ENCODE results near the gene PCDH1. TPM values are rescaled to one million over a fixed set of nuclear protein-coding genes. Genes with fewer than 3 reads are reported as not detected.

PCDH1 gene
- total and polyA plus RNA-seq, 3 donors from 2014 or later = 5.6 to 10.6 (median 9.6) TPM

- no peaks in the 10 kb centered on the region for H3K36me3 ChIP-seq (ENCODE audit: low read depth, missing control alignments)
Measured at GRCh38 chr5:141864371-141865370, 13.5 kb downstream of the PCDH1 start.

GRCh38 chr5:141863569-141864178, 14.5 kb downstream of the PCDH1 start:
- Histone ChIP-seq H3K4me1 (peaks cover 13% of the 10 kb centered on the region), H3K27me3 (no peaks in the 10 kb centered on the region), H3K9me3 (no peaks in the 10 kb centered on the region), H3K27ac (no peak overlapping the region), H3K36me3 (ENCODE audit: low read depth, missing control alignments) (no peaks in the 10 kb centered on the region), H3K4me3 (no peak overlapping the region)
- no peak for TF ChIP-seq POLR2A (IDR thresholded peaks at IDR 0.05)
- no peak for TF ChIP-seq CTCF (IDR thresholded peaks at IDR 0.05)
- WGBS, 2 donors = 96 to 99% methylated on average over 11 to 18 of the region's 20 CpGs
- intact Hi-C loops (cut with DNase I; ENCODE audit: low total_unique reads) = no loop called here
- DNase-seq = no peak

More at GRCh38 chr5:141864371-141865370, 13.5 kb downstream of the PCDH1 start:
- no peak for TF ChIP-seq POLR2A (IDR thresholded peaks at IDR 0.05)
- no peak for TF ChIP-seq CTCF (IDR thresholded peaks at IDR 0.05)
- H3K27me3 ChIP-seq = no peaks in the 10 kb centered on the region
- no peaks in the 10 kb centered on the region for H3K9me3 ChIP-seq
- no peak overlapping the region for H3K27ac ChIP-seq
- H3K4me1 ChIP-seq = peaks cover 13% of the 10 kb centered on the region
- H3K4me3 ChIP-seq = no peak overlapping the region
- 91 to 95% methylated on average over 13 to 24 of the region's 24 CpGs for WGBS, 2 donors
- intact Hi-C loops (cut with DNase I; ENCODE audit: low total_unique reads) = no loop called here
- no peak for DNase-seq

GRCh38 chr5:141862936-141863543, 15.2 kb downstream of the PCDH1 start:
- intact Hi-C loops (cut with DNase I; ENCODE audit: low total_unique reads) = no loop called here
- Histone ChIP-seq H3K27ac (no peak overlapping the region), H3K9me3 (no peaks in the 10 kb centered on the region), H3K27me3 (no peaks in the 10 kb centered on the region), H3K36me3 (ENCODE audit: low read depth, missing control alignments) (no peaks in the 10 kb centered on the region), H3K4me1 (peaks cover 15% of the 10 kb centered on the region), H3K4me3 (no peak overlapping the region)
- DNase-seq = no peak
- WGBS, 2 donors = 72 to 92% methylated on average over 11 to 13 of the region's 16 CpGs
- no peak for TF ChIP-seq CTCF (IDR thresholded peaks at IDR 0.05)
- no peak for TF ChIP-seq POLR2A (IDR thresholded peaks at IDR 0.05)

- 89 to 90% methylated on average over 5 of the region's 5 CpGs for WGBS, 2 donors
- no peak for TF ChIP-seq CTCF (IDR thresholded peaks at IDR 0.05)
- no peak for TF ChIP-seq POLR2A (IDR thresholded peaks at IDR 0.05)
- intact Hi-C loops (cut with DNase I; ENCODE audit: low total_unique reads) = no loop called here
Measured at GRCh38 chr5:141861194-141861593, 17.0 kb downstream of the PCDH1 start.

More at GRCh38 chr5:141861194-141861593, 17.0 kb downstream of the PCDH1 start:
- no peaks in the 10 kb centered on the region for H3K27me3 ChIP-seq
- no peak overlapping the region for H3K4me3 ChIP-seq
- H3K4me1 ChIP-seq = peaks cover 9% of the 10 kb centered on the region
- no peak for DNase-seq
- H3K36me3 ChIP-seq (ENCODE audit: low read depth, missing control alignments) = no peaks in the 10 kb centered on the region
- no peaks in the 10 kb centered on the region for H3K9me3 ChIP-seq
- no peak overlapping the region for H3K27ac ChIP-seq

All from testis (tissue), 3 donors.